ENCODE data around the gene CKAP5. TPM values are rescaled to one million over a fixed set of nuclear protein-coding genes. Genes with fewer than 3 reads are reported as not detected.

CKAP5 gene
- total RNA-seq, 4 donors from 2014 or later: 29.9 to 59.2 (median 38.9) TPM

GRCh38 chr11:46745995-46746394, 100.1 kb downstream of the CKAP5 start:
- DNase-seq (ENCODE audit: low spot score in 2 of 2): no peak
- H3K27ac ChIP-seq: no peak overlapping the region
- no peaks in the 10 kb centered on the region for H3K27me3 ChIP-seq
- WGBS: 93% methylated on average over 3 of the region's 3 CpGs
- H3K4me1 ChIP-seq: no peaks in the 10 kb centered on the region
- no peak overlapping the region for H3K4me3 ChIP-seq
- TF ChIP-seq CTCF (IDR thresholded peaks at IDR 0.05): no peak
- no peak for TF ChIP-seq POLR2A (IDR thresholded peaks at IDR 0.05)
- TF ChIP-seq POLR2AphosphoS5 (IDR thresholded peaks at IDR 0.05): no peak
- TF ChIP-seq EP300 (IDR thresholded peaks at IDR 0.05): no peak
- peaks cover 94% of the 10 kb centered on the region for H3K36me3 ChIP-seq
- no peaks in the 10 kb centered on the region for H3K9me3 ChIP-seq

- H3K36me3 ChIP-seq: peaks cover 87% of the 10 kb centered on the region
- DNase-seq (ENCODE audit: low spot score in 2 of 2): no peak
- H3K27me3 ChIP-seq: no peaks in the 10 kb centered on the region
- H3K27ac ChIP-seq: no peak overlapping the region
- no peaks in the 10 kb centered on the region for H3K9me3 ChIP-seq
- WGBS: 79% methylated on average over 1 of the region's 1 CpG
- H3K4me1 ChIP-seq: no peaks in the 10 kb centered on the region
- TF ChIP-seq POLR2A (IDR thresholded peaks at IDR 0.05) (no peak), POLR2AphosphoS5 (IDR thresholded peaks at IDR 0.05) (no peak), CTCF (IDR thresholded peaks at IDR 0.05) (no peak), EP300 (IDR thresholded peaks at IDR 0.05) (no peak)
- H3K4me3 ChIP-seq: no peak overlapping the region
These were observed 100.8 kb downstream of the CKAP5 start for GRCh38 chr11:46745328-46745727.

GRCh38 chr11:46743693-46744339, 102.3 kb downstream of the CKAP5 start:
- no peaks in the 10 kb centered on the region for H3K9me3 ChIP-seq
- DNase-seq (ENCODE audit: low spot score in 2 of 2): no peak
- peaks cover 72% of the 10 kb centered on the region for H3K36me3 ChIP-seq
- H3K27ac ChIP-seq: no peak overlapping the region
- no peaks in the 10 kb centered on the region for H3K4me1 ChIP-seq
- TF ChIP-seq CTCF (IDR thresholded peaks at IDR 0.05): no peak
- TF ChIP-seq POLR2AphosphoS5 (IDR thresholded peaks at IDR 0.05): no peak
- no peak for TF ChIP-seq POLR2A (IDR thresholded peaks at IDR 0.05)
- no peak for TF ChIP-seq EP300 (IDR thresholded peaks at IDR 0.05)
- no peak overlapping the region for H3K4me3 ChIP-seq
- 84% methylated on average over 10 of the region's 10 CpGs for WGBS
- H3K27me3 ChIP-seq: no peaks in the 10 kb centered on the region

- 93% methylated on average over 2 of the region's 2 CpGs for WGBS
These were observed 103.0 kb downstream of the CKAP5 start for GRCh38 chr11:46743043-46743442.

More at GRCh38 chr11:46743043-46743442, 103.0 kb downstream of the CKAP5 start:
- Histone ChIP-seq H3K27ac (no peak overlapping the region), H3K4me3 (no peak overlapping the region), H3K4me1 (no peaks in the 10 kb centered on the region), H3K9me3 (no peaks in the 10 kb centered on the region), H3K27me3 (no peaks in the 10 kb centered on the region), H3K36me3 (peaks cover 65% of the 10 kb centered on the region)
- TF ChIP-seq POLR2A (IDR thresholded peaks at IDR 0.05) (no peak), POLR2AphosphoS5 (IDR thresholded peaks at IDR 0.05) (no peak), CTCF (IDR thresholded peaks at IDR 0.05) (no peak), EP300 (IDR thresholded peaks at IDR 0.05) (no peak)
- no peak for DNase-seq (ENCODE audit: low spot score in 2 of 2)

All from suprapubic skin (tissue), 4 donors.